ENCODE measurements around the gene FANK1.
"Not testable (repeated sequence)": the region's sequence is repeated elsewhere in the genome, so short reads cannot be mapped to it uniquely, and the experiment has no call there.

GRCh38 chr10:125927265-125927664 lies 30.9 kb downstream of the FANK1 start:
- TF ChIP-seq, protein P1, sequence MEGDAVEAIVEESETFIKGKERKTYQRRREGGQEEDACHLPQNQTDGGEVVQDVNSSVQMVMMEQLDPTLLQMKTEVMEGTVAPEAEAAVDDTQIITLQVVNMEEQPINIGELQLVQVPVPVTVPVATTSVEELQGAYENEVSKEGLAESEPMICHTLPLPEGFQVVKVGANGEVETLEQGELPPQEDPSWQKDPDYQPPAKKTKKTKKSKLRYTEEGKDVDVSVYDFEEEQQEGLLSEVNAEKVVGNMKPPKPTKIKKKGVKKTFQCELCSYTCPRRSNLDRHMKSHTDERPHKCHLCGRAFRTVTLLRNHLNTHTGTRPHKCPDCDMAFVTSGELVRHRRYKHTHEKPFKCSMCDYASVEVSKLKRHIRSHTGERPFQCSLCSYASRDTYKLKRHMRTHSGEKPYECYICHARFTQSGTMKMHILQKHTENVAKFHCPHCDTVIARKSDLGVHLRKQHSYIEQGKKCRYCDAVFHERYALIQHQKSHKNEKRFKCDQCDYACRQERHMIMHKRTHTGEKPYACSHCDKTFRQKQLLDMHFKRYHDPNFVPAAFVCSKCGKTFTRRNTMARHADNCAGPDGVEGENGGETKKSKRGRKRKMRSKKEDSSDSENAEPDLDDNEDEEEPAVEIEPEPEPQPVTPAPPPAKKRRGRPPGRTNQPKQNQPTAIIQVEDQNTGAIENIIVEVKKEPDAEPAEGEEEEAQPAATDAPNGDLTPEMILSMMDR (IDR thresholded peaks at IDR 0.05; ENCODE audit: insufficient read depth, low read length): not testable (repeated sequence)
- not testable (repeated sequence) for TF ChIP-seq POLR2AphosphoS5 (IDR thresholded peaks at IDR 0.05; ENCODE audit: low read depth); SPI1 (IDR thresholded peaks at IDR 0.05; ENCODE audit: borderline replicate concordance, low read depth); GABPA (IDR thresholded peaks at IDR 0.05; ENCODE audit: low read depth)
- TF ChIP-seq, protein P2, sequence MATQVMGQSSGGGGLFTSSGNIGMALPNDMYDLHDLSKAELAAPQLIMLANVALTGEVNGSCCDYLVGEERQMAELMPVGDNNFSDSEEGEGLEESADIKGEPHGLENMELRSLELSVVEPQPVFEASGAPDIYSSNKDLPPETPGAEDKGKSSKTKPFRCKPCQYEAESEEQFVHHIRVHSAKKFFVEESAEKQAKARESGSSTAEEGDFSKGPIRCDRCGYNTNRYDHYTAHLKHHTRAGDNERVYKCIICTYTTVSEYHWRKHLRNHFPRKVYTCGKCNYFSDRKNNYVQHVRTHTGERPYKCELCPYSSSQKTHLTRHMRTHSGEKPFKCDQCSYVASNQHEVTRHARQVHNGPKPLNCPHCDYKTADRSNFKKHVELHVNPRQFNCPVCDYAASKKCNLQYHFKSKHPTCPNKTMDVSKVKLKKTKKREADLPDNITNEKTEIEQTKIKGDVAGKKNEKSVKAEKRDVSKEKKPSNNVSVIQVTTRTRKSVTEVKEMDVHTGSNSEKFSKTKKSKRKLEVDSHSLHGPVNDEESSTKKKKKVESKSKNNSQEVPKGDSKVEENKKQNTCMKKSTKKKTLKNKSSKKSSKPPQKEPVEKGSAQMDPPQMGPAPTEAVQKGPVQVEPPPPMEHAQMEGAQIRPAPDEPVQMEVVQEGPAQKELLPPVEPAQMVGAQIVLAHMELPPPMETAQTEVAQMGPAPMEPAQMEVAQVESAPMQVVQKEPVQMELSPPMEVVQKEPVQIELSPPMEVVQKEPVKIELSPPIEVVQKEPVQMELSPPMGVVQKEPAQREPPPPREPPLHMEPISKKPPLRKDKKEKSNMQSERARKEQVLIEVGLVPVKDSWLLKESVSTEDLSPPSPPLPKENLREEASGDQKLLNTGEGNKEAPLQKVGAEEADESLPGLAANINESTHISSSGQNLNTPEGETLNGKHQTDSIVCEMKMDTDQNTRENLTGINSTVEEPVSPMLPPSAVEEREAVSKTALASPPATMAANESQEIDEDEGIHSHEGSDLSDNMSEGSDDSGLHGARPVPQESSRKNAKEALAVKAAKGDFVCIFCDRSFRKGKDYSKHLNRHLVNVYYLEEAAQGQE (IDR thresholded peaks at IDR 0.05; ENCODE audit: insufficient replicate concordance, low read depth): not testable (repeated sequence)

All from HL-60 (cell line).